HG03460 (cell line): Measurements from ENCODE around the gene PLSCR1.
"Not testable (repeated sequence)": the region's sequence is repeated elsewhere in the genome, so short reads cannot be mapped to it uniquely, and the experiment has no call there.

ENCODE experiments used
- ATAC-seq: cut with Tn5 transposase; IDR thresholded peaks from one replicate; pipeline ENCODE4 v1.9.1; 2021; ENCODE audit not compliant: unreplicated experiment

PLSCR1 gene

DNA sequence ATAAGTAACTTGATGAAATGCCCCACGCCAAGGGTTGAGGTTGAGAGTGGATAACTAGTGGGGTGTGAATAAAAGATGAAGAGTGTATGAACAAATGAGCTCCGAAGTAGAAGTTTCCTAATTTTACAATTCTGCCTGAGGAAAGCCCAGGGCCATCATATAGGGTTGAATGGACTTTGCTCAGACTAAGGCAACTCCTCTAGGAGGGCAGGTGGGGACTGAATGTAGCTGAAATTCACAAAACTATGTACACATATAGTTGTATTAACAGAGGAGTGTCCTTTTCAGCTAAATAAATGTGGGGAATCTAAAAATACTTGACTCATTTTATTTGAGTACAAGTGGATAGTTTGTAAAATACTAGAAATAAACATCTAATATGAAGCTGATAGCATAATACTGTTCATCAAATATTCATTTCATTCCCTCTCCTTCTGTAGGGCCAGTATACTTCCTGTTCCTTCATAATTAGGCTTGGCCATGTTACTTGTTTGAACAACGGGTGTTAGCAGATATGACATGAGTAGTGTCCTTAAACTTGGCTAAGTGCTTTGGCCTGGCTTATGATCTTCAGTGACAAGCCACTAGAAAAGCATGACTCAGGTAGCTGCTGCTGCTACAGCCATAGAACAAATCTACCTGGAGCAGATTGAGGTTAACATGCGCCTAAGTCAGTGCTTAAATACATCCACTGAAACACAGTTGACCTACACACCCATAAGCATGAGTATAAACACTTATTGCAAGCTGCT is 26.5 kb downstream of the PLSCR1 start:
- no peak for ATAC-seq

DNA sequence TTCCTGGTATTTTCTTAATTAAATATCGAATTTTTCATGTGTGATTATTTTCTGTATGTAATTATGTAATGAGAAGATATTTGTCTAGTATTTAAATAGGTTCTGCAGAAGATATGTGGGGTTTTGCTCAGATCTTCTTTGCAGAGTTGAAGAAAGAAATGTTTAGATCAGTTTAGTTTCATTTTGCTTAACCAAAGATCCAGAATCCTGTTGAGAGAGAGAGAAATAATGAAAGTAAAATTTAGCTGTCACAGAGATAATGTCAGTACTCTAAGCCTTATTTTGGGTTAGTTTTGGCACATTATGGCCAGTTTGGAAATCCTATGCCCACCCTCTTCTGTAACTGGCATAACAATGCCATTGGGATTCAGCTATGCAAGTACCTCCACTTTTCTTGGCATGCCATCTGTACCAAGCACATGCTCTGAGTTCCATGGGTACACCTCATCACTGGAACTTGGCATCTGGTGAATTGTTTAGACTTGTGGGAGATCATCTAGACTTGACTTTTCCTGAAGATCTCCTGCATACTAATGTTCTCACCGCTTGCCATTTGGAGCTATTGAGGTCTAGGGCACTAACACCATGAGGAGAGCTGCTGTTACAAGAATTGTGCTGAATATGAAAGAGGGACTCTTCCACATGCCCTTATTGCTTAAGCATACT is 30.9 kb downstream of the PLSCR1 start:
- ATAC-seq: no peak

DNA sequence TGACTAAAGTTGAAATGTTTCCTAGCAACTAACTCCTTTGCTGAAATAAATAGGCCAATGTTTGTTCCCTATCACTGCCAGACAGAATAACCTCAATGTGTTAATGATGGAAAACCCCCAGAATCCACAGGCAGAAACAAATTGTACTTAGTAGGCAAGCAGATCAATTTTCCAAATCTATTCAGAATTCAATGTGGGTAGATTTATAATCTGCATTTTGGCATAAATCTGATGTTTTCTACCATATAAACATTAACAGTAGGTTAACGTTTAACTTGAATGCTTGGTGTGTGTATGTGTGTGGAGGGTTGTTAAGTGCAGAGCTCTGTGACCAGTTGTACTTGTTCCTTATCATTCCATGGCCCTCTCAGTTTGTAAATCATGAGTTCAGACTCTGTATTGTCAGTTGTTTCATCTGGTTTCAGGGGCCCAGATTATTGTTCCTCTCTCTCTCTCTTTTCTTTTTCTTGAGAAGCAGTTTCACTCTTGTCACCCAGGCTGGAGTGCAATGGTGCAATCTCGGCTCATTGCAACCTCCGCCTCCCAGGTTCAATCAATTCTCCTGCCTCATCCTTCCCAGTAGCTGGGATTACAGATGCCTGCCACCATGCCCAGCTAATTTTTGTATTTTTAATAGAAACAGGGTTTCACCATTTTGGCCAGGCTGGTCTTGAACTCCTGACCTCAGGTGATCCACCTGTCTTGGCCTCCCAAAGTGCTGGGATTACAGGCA is 32.8 kb downstream of the PLSCR1 start:
- no peak for ATAC-seq

DNA sequence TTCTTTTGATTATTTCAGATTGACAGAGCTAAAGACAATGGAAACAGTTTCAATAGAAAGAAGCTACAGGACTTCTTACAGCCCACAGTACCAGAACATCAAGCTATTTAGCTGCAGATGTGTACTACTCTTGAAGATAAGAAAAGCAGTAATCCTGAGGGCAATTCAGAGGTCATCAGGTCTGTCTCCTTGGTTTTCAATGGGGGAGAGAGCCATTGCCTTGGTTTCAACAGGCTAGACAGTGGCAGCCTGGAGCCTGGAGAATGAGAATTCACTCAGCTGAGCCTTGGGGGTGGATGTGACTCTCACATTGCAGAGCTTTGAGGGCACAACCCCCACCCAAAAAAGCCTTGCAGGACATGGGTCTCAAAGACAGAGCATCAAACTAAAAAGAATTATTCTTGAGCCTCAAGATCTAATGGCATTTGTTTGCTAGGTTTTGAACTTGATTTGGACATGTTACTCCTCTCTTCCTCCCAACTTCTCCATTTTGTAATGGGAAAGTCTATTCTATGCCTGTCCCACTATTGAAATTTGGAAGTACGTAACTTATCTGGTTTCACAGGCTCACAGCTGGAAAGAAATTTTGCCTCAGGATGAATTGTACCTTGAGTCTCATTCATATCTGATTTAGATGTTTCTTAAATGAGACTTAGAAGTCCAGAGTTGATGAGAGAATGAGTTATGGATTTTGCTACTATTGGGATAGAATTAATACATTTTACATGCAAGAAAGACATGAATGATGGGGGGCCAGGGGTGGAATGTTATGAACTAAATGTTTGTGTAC is 36.9 kb downstream of the PLSCR1 start:
- no peak for ATAC-seq

DNA sequence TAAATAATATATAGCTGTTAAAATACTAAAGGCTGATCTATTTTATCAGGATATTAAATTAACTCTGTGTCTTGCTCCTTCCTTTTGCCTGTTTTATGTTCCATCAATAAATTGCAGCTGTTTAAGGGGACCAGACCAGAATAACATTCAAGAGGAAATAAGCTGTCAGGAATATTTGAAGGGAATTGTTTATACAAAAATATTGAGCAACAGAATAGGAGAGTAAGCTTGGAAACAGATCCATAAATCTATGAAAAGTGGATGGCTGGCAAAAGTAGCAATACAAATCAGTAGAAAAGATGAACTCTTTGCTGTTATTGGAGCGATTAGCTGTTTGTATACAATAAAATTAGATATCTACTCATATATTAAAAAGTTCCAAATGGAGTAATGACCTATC is 38.9 kb downstream of the PLSCR1 start:
- ATAC-seq: no peak

DNA sequence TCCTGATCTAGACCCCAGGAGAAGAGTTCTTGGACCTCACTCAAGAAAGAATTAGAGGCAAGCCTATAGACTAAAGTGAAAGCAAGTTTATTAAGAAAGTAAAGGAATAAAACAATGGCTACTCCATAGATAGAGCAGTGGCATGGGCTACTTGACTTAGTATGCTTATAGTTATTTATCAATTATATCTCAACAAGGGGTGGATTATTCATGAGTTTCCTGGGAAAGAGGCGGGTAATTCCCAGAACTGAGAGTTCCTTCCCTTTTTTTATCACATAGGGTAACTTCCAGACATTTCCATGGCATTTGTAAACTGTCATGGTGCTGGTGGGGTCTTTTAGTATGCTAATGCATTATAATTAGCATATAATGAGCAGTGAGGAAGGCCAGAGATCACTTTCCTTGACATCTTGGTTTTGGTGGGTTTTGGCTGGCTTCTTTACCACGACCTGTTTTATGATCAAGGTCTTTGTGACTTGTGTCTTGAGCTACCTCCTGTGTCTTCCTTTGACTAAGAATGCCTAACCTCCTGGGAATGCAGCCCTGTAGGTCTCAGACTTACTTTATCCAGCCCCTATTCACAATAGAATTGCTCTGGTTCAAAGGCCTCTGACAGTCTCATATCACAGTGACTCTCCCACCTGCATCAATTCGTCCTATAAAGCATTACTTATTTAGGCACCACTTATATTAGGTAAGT is 39.8 kb downstream of the PLSCR1 start:
- ATAC-seq: no peak

DNA sequence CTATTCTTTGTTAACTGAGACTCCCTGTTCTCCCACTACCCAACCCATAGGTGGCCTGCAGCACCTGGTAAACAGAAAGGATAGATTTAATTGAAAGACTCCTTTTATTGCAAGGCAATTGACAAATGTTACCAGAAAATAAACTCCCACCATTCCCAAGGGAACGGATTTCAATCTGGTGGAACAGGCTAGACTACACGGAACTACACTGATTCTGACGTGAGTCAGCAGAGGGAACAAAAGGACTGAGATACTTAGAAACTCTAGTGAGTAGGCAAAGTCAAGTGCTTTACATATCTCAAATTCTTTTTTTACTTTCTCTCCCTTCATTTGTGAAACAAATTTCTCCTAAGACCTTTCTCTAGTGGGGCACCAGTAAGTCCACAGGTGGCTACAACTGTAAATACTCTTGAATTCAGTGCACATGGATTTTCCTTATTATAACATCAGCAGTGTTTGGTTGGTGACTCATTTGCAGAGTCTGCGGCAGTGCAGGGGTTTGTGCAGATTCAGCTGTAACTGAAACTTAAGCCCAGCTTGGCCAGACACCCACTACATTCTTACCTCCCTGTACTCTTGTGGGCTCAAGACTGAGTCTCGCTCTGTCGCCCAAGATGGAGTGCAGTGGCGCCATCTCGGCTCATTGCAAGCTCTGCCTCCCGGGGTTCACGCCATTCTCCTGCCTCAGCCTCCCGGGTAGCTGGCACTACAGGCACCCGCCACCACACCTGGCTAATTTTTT is 40.8 kb downstream of the PLSCR1 start:
- peak; percentile 96 for ATAC-seq

DNA sequence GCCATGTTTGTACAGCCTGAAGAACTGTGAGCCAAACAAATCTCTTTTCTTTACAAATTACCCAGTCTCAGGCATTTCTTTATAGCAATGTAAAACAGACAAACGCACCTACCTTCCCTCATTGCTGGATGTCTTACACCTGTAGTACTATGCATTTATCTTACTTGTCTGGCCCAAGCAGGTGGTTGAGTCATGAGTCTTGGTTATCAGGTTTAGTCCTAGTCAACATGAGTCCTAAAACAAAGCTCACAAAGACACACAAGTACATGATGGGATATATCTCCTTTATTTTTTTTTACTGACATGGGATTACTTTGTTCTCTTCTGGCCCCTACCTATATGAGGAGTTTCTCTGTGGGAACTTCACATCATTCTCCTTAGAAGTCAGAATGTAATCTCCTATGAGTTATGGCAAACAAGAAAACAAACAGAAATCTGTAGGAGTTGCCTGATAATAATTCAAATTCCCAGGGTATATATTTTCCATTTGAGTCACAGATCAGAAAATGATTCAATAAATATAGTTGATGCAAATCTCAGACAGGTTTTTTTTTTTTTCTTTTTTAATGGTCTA is 41.4 kb downstream of the PLSCR1 start:
- ATAC-seq: no peak

DNA sequence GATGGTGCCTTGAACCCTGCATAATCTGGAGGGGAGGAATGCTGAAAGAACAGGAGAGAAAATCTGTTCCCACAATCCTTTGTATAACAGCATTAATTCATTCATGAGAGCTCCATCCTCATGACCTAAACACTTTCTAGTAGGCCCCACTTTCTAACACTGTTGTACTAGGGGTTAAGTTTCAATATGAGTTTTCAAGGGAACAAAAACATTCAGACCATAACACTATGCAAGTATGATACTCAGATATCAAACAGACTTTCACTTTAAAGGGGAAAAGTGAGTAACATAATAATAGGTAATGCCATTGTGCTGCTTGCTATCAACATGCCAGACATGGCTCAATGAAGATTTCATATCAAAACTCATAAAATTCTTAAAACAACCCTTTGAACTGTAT is 42.7 kb downstream of the PLSCR1 start:
- ATAC-seq: peak; percentile 26

DNA sequence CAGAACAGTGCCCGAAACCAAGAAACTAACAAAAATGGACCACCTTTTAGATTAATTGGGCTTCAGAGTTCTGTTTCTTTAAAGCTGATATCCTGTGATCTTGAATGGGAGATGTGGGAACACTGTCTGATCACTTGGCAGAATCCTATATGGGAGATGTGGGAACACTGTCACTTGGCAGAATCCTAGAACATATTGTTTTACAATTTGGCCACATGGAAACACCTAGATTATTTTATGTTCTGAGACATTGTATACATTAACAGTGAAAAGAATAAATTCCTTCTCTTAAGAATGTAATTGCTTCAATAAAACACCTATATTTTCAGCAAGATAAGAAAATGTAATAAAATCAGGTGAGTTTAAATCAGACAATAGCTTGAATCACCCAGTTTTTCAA is 44.7 kb downstream of the PLSCR1 start:
- no peak for ATAC-seq

DNA sequence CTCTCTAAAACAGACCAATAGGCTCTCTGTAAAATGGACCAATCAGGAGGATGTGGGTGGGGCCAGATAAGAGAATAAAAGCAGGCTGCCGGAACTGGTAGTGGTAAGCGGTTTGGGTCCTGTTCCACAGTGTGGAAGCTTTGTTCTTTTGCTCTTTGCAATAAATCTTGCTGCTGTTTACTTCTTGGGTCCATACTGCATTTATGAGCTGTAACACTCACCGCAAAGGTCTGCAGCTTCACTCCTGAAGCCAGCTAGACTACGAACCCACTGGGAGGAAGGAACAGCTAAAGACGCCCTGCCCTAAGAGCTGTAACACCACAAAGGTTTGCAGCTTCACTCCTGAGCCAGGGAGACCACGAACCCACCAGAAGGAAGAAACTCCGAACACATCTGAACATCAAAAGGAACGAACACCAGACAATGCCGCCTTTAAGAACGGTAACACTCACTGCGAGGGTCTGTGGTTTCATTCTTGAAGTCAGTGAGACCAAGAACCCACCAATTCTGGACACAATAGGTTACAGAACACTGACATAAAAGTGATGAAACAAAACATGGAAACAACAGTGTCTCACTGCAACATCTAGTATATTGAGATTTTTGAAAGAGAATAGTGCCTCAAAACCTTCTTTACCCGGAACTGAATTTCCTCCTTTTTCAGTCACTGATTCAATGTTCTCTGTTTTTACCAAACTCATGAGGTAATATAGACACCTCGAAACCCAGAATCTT is 46.2 kb downstream of the PLSCR1 start:
- ATAC-seq: no peak

DNA sequence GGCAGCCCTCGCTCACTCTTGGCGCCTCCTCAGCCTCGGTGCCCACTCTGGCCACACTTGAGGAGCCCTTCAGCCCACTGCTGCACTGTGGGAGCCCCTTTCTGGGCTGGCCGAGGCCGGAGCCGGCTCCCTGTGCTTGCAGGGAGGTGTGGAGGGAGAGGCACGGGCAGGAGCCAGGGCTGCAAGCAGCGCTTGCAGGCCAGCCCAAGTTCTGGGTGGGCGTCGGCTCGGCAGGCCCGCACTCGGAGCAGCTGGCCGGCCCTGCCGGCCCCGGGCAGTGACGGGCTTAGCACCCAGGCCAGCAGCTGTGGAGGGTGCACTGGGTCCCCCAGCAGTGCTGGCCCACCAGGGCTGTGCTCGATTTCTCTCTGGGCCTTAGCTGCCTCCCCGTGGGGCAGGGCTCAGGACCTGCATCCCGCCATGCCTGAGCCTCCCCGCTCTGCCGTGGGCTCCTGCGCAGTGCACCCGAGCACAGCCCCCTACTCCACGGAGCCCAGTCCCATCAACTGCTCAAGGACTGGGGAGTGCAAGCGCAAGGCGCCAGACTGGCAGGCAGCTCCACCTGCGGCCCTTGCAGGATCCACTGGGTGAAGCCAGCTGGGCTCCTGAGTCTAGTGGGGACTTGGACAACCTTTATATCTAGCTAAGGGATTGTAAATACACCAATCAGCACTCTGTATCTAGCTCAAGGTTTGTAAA is 47.1 kb downstream of the PLSCR1 start:
- not testable (repeated sequence) for ATAC-seq

DNA sequence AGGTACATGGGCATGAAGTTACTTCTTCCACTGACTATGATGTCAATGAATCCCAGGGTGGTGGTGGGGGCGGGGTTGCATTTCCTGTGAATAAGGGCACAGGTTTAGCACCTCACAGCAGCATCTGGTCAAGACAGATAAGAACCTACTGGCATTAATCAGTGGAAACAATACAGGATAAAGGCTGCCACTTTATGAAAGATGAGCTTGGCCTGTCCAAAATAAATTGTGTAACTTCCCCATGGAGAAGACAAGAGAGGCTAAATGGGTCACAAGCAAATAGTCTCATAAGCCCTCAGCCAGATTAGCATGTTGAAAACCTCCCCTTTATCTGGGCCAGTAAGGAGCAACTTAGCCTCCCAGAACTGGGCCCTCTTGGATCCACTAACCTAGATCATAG is 47.7 kb downstream of the PLSCR1 start:
- ATAC-seq: no peak

DNA sequence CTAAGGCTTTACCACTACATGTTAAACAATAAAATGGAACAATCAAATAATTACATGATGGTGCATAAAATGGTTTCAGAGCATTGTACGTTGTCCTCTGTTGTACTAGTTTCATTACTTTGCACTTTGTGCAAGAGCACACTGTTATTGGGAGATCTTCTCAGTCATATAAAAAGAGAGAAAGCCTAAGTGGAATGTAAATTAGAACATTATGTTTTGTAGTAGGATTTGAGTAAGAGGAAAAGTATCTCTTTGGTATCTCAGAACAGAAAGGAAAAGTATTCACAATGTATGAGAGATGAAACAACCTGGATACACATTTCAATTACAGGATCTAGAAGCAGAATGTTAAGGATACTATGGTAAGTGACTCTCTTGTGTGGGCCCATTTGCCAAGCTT is 48.2 kb downstream of the PLSCR1 start:
- no peak for ATAC-seq

DNA sequence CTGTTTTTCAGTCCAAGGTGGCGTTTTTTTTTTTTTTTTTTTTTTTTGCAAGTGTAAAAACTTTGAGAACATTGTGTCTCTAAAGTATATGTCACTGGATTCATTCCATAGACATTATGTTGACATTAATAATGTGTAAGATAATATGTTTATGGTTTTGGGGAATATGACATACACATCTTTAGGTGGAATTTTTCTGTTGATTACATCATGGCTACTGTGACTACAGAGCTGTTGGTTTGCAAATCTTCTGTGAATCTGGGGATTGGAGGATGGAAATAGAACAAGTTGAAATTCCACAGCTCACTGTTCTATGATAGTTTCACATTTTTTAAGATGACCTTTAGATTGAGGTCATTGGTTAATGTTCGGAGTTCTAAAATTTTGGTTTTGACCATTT is 50.6 kb downstream of the PLSCR1 start:
- ATAC-seq: no peak

DNA sequence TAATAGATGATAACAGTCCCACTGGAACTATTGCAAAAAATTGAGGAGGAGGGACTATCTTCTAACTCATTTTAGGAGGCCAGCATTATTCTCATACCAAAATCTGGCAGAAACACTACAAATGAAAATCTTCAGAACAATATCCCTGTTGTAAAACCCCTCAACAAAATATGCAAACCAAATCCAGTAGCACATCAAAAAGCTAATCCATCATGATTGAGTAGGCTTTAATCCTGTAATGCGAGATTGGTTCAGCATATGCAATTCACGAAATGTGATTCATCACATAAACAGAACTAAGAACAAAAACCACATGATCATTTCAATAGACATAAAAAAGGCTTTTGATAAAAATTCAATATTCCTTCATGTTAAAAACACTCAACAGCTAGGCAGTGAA is 51.2 kb downstream of the PLSCR1 start:
- no peak for ATAC-seq

DNA sequence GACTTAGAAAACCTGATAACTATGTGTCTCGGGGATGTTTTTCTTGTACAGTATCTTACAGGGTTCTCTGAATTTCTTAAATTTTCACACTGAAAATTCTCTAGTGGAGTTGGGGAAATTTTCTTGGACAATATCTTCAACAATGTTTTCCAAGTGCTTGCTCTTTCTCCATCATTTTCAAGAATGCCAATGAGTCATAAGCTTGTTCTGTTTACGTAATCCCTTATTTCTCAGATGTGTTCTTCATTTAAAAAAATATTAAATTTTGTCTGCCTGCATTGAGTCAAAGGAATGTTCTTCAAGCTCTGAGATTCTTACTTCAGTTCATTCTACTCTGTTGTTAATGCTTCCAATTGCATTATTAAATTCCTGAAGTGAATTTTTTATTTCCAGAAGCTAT is 53.1 kb downstream of the PLSCR1 start:
- no peak for ATAC-seq

DNA sequence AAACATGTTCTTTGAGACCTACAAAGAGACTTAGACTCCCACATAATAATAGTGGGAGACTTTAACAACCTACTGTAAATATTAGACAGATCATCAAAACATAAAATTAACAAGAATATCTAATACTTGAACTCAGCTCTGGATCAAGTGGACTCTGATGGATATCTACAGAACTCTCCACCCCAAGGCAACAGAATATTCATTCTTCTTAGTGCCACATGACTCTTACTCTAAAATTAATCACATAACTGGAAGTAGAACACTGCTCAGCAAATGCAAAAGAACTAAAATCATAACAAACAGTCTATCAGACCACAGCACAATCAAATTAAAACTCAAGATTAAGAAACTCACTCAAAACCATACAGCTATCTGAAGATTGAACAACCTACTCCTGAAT is 59.1 kb downstream of the PLSCR1 start:
- no peak for ATAC-seq
